GM12872 (cell line): ENCODE results near the gene KRTAP9-4.
"Not testable (repeated sequence)": the region's sequence is repeated elsewhere in the genome, so short reads cannot be mapped to it uniquely, and the experiment has no call there.

Experiments
- TF ChIP-seq, protein P1 (sequence below): IDR thresholded peaks from 3 replicates; pipeline ENCODE4 v1.5.1; 2011; ENCODE audit warnings: low read depth, mild to moderate bottlenecking, low read length, moderate library complexity; ENCODE audit not compliant: insufficient read depth

KRTAP9-4 gene

DNA sequence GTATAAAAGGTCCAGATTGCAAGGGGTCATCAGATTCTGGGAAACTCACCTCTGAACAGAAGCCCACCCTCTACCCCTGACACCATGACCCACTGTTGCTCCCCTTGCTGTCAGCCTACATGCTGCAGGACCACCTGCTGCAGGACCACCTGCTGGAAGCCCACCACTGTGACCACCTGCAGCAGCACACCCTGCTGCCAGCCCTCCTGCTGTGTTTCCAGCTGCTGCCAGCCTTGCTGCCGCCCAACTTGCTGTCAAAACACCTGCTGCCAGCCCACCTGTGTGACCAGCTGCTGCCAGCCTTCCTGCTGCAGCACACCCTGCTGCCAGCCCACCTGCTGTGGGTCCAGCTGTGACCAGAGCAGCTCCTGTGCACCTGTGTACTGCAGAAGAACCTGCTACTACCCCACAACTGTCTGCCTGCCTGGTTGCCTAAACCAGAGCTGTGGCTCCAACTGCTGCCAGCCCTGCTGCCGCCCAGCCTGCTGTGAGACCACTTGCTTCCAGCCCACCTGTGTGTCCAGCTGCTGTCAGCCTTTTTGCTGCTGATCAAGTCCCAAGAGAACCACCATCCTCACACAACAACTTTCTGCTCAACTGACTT, at the start of gene KRTAP9-4:
TSS of gene KRTAP9-4 (plus strand) at position 51 of the 604 bp plus-strand sequence. CDS start at position 85, 34 bp downstream.
- TF ChIP-seq, protein P1, sequence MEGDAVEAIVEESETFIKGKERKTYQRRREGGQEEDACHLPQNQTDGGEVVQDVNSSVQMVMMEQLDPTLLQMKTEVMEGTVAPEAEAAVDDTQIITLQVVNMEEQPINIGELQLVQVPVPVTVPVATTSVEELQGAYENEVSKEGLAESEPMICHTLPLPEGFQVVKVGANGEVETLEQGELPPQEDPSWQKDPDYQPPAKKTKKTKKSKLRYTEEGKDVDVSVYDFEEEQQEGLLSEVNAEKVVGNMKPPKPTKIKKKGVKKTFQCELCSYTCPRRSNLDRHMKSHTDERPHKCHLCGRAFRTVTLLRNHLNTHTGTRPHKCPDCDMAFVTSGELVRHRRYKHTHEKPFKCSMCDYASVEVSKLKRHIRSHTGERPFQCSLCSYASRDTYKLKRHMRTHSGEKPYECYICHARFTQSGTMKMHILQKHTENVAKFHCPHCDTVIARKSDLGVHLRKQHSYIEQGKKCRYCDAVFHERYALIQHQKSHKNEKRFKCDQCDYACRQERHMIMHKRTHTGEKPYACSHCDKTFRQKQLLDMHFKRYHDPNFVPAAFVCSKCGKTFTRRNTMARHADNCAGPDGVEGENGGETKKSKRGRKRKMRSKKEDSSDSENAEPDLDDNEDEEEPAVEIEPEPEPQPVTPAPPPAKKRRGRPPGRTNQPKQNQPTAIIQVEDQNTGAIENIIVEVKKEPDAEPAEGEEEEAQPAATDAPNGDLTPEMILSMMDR = not testable (repeated sequence)

DNA sequence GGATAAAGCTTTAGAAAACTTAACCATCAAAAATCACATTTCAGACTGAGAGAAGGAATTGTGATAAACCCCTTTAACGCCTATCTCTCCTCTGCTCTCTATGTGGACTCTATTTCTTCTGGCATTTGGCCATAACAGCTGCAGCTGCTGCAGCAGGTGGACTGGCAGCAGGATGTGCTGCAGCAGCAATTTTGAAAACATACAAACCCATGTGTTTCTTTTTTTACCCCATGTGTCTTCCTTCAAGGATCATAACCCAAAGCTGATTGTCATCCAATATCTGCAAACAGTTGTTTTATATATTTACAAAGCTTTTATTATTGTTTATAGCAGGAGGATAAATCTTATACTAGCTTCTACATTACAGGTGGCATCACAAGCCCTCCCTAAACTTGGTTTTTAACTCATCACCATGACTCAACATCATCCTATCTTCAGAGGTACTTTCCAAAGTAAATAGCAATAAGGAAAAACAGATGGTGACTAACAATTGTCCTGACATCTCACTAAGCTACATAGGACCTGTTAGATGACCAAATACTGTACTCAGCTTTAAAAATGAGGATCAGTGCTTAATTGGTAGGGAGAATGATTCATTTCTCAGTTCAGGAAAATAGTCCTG, 37.5 kb upstream of the KRTAP9-4 start:
- TF ChIP-seq, protein P1 = no peak

DNA sequence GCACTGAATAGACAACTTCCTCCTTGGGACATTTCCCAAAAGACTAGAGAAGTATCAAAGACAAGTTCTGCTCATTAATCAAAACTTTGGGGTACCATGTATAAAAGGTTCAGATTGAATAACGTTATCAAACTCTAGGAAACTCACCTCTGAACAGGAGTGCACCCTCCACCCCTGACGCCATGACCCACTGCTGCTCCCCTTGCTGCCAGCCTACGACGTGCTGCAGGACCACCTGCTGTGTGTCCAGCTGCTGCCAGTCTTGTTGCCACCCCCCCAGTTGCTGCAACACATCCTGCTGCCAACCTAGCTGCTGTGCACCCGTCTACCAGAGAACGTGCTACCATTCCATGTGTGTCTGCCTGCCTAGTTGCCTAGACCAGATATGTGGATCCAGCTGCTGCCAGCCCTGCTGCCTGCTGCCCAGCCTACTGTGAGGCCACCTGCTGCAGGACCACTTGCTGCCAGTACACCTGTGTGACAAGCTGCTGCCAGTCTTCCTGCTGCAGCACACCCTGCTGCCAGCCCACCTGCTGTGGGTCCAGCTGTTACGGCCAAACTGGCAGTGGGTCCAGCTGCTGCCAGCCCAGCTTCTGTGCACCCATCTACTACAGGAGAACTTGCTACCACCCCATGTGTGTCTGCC, 36.8 kb upstream of the KRTAP9-4 start:
- TF ChIP-seq, protein P1 = no peak

DNA sequence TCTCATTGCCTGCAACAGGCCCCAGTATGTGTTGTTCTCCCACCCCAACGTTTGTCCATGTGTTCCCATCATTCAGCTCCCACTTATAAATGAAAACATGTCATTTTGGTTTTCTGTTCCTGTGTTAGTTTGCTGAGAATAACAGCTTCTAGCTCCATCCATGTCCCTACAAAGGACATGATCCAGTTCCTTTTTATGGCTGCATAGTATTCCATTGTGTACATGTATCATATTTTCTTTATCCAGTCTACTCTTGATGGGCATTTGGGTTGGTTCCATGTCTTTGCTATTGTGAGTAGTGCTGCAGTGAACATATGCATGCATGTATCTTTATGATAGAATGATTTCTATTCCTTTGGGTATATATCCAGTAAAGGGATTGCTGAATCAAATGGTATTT, 33.8 kb upstream of the KRTAP9-4 start:
- TF ChIP-seq, protein P1 = no peak

- TF ChIP-seq, protein P1 = no peak
These were observed 25.7 kb upstream of the KRTAP9-4 start for GRCh38 chr17:41223821-41224220.

DNA sequence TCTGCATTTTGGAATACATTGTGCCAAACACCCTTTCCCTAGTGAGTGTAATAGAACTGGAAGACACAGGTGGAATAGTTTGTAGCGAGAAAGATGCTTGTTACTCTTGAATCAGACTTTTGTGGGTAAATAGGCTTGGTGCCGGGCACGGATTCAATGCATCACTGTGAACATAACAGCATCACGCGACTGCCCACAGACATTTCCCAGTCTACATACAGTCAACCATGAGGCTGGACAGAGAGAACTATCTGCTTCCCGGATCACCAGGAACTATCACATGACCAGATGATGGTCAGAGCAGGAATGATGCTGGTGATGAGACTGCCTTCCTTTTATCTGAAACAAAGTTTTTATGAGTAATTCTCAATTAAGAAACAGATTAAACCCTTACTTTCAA, 23.4 kb upstream of the KRTAP9-4 start:
- TF ChIP-seq, protein P1 = no peak

DNA sequence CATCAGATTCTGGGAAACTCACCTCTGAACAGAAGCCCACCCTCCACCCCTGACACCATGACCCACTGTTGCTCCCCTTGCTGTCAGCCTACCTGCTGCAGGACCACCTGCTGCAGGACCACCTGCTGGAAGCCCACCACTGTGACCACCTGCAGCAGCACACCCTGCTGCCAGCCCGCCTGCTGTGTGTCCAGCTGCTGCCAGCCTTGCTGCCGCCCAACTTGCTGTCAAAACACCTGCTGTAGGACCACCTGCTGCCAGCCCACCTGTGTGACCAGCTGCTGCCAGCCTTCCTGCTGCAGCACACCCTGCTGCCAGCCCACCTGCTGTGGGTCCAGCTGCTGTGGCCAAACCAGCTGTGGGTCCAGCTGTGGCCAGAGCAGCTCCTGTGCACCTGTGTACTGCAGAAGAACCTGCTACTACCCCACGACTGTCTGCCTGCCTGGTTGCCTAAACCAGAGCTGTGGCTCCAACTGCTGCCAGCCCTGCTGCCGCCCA, 22.8 kb upstream of the KRTAP9-4 start, which contains the start of gene KRTAP9-2:
TSS of gene KRTAP9-2 (plus strand) at position 51 of the 498 bp plus-strand sequence. CDS start at position 58, 7 bp downstream.
- TF ChIP-seq, protein P1 = not testable (repeated sequence)
